PC-3 (cell line): ENCODE measurements around the gene SLC22A17.

Source experiments
- CTCF ChIP-seq: fragments of 300-600 bp; sonication (generic); conservative IDR thresholded peaks from 2 replicates; pipeline ENCODE4 v1.5.1; 2017; ENCODE audit warnings: antibody characterized with exemption, low read depth, mild to moderate bottlenecking, low read length
- EZH2 ChIP-seq: fragments of 300-600 bp; sonication (generic); IDR thresholded peaks from one replicate; pipeline ENCODE4 v1.6.1; 2017; ENCODE audit warnings: antibody characterized with exemption, mild to moderate bottlenecking, low read length; ENCODE audit not compliant: unreplicated experiment
- EZH2phosphoT487 ChIP-seq: fragments of 300-600 bp; sonication (generic); IDR thresholded peaks from 2 replicates; pipeline ENCODE4 v1.6.1; 2018; ENCODE audit warnings: mild to moderate bottlenecking, antibody characterized with exemption, low read length, borderline replicate concordance

GRCh38 chr14:23376482-23377197 is 24.0 kb upstream of the SLC22A17 start, which contains the start of gene CMTM5:
- TF ChIP-seq CTCF (no peak), EZH2phosphoT487 (no peak), EZH2 (no peak)
